Stimulated activated CD8-positive, alpha-beta memory T cell treated with anti-CD3 and anti-CD28 coated beads, Interleukin-15, amount 100 ng/mL, for 4 hours (primary cell): ENCODE data around the gene PHLDB1.
"Not testable (repeated sequence)": the region's sequence is repeated elsewhere in the genome, so short reads cannot be mapped to it uniquely, and the experiment has no call there.

Source experiments
- DNase-seq, 2 donors: peaks; one replicate each; pipeline ENCODE4 v3.0.0-alpha.2; 2020; ENCODE audit warnings: low read depth in 2 of 2

PHLDB1 gene

GRCh38 chr11:118658429-118659313, 51.3 kb downstream of the PHLDB1 start:
- DNase-seq, result no peak

GRCh38 chr11:118659314-118659952, 52.0 kb downstream of the PHLDB1 start:
- DNase-seq, result peak; percentile 60 to 63

GRCh38 chr11:118659953-118660680, 52.7 kb downstream of the PHLDB1 start:
- DNase-seq, result no peak

- no peak for DNase-seq
Observed at GRCh38 chr11:118660681-118661424, 53.4 kb downstream of the PHLDB1 start.

- no peak for DNase-seq
Observed at GRCh38 chr11:118661425-118662301, 54.2 kb downstream of the PHLDB1 start.

- DNase-seq, result no peak
Observed at GRCh38 chr11:118662401-118663271, 55.2 kb downstream of the PHLDB1 start.

- no peak for DNase-seq
Observed at GRCh38 chr11:118663381-118663780, 56.0 kb downstream of the PHLDB1 start.

GRCh38 chr11:118663902-118664301, 56.5 kb downstream of the PHLDB1 start:
- DNase-seq, result no peak

GRCh38 chr11:118666371-118666770, 59.0 kb downstream of the PHLDB1 start:
- no peak for DNase-seq

- DNase-seq, result no peak
Observed at GRCh38 chr11:118670063-118670462, 62.6 kb downstream of the PHLDB1 start.

GRCh38 chr11:118671254-118671653, 63.8 kb downstream of the PHLDB1 start:
- DNase-seq, result no peak

GRCh38 chr11:118672846-118673245, 65.4 kb downstream of the PHLDB1 start:
- DNase-seq, result no peak

GRCh38 chr11:118673361-118674081, 66.1 kb downstream of the PHLDB1 start:
- DNase-seq, result no peak

- no peak for DNase-seq
Observed at GRCh38 chr11:118674082-118674435, 66.6 kb downstream of the PHLDB1 start.

GRCh38 chr11:118677977-118678376, 70.6 kb downstream of the PHLDB1 start:
- no peak for DNase-seq

GRCh38 chr11:118678908-118679307, 71.5 kb downstream of the PHLDB1 start:
- DNase-seq, result not testable (repeated sequence)

- DNase-seq, result no peak
Observed at GRCh38 chr11:118679483-118679882, 72.1 kb downstream of the PHLDB1 start, which contains the start of gene TREH. TSS of gene TREH (minus strand) at chr11:118679650. CDS start at chr11:118679627, 23 bp downstream.

GRCh38 chr11:118682372-118682771, 75.0 kb downstream of the PHLDB1 start:
- DNase-seq, result no peak

- not testable (repeated sequence) for DNase-seq
Observed at GRCh38 chr11:118682939-118683338, 75.5 kb downstream of the PHLDB1 start.
